K562 (cell line): Measurements from ENCODE around the gene GNA15. TPM values are rescaled to one million over a fixed set of nuclear protein-coding genes. Genes with fewer than 3 reads are reported as not detected.

Source experiments
- KLF13 ChIP-seq: fragments of 450-650 bp; IDR thresholded peaks from 2 replicates; pipeline ENCODE4 v1.6.1; 2016; ENCODE audit warnings: missing genetic modification characterization, low read depth, mild to moderate bottlenecking, missing compliant biosample characterization, moderate library complexity, borderline replicate concordance
- NFATC3 ChIP-seq: fragments of 450-650 bp; IDR thresholded peaks from 2 replicates; pipeline ENCODE4 v1.6.1; 2017; ENCODE audit warnings: mild to moderate bottlenecking
- NR3C1 ChIP-seq: sonication (generic); formaldehyde crosslinking; IDR thresholded peaks from 2 replicates; pipeline ENCODE4 v1.8.1; 2022; ENCODE audit warnings: missing genetic modification reagents
- RBM14 ChIP-seq: fragments of 200-400 bp; formaldehyde crosslinking; IDR thresholded peaks from 2 replicates; pipeline ENCODE4 v1.6.1; 2018; ENCODE audit warnings: low read depth, mild to moderate bottlenecking, low read length, moderate library complexity, borderline replicate concordance; ENCODE audit not compliant: insufficient read depth
- RCOR1 ChIP-seq, 2 experiments: IDR thresholded peaks; 2 replicates each; pipeline ENCODE4 v1.6.1; 2012; ENCODE audit warnings: low read depth in 2 of 2, low read length in 2 of 2, borderline replicate concordance in 1 of 2, improper control_type of control experiment in 1 of 2
- SMAD1 ChIP-seq: fragments of 150-350 bp; IDR thresholded peaks from 2 replicates; pipeline ENCODE4 v1.6.1; 2014; ENCODE audit warnings: low read length, low read depth; ENCODE audit not compliant: partially characterized antibody
- ZNF143 ChIP-seq: sonication (generic); formaldehyde crosslinking; IDR thresholded peaks from 2 replicates; pipeline ENCODE4 v1.9.0; 2022; ENCODE audit warnings: mild to moderate bottlenecking, missing genetic modification reagents
- ZNF146 ChIP-seq: IDR thresholded peaks from one replicate; pipeline ENCODE4 v1.6.1; 2018; ENCODE audit warnings: missing compliant biosample characterization; ENCODE audit not compliant: unreplicated experiment
- ZNF316 ChIP-seq: fragments of 450-650 bp; IDR thresholded peaks from 2 replicates; pipeline ENCODE4 v1.6.1; 2016
- ZNF77 ChIP-seq: fragments of 250-450 bp; sonication (Bioruptor Pico); IDR thresholded peaks from 2 replicates; pipeline ENCODE4 v1.5.0; 2020
- ZNF780A ChIP-seq: fragments of 250-450 bp; sonication (Bioruptor Pico); IDR thresholded peaks from 2 replicates; pipeline ENCODE4 v1.5.0; 2021; ENCODE audit warnings: mild to moderate bottlenecking
- polyA plus RNA-seq, 8 experiments: library from polyadenylated mRNA; depleted of rRNA in 4 of 8; stranded (reverse) in 5 of 8; unstranded in 3 of 8; fragments of >200 nt; fragmentation: Nextera tagmentation in 2 of 8; fragmentation: Illumina TruSeq in 1 of 8; extraction: Ambion mirVana in 2 of 8; extraction: Trizol in 1 of 8; gene quantifications; 2 replicates each; pipeline versions ENCODE4 v1.2.1 to v1.2.3, GENCODE V29; 2011 to 2014; ENCODE audit warnings: inconsistent platforms in 1 of 8, missing spikeins in 1 of 8
- total RNA-seq, 7 experiments: library from RNA; depleted of rRNA in 6 of 7; stranded (reverse); fragments of >200 nt in 6 of 7; fragmentation: Illumina TruSeq in 2 of 7; extraction: Trizol in 2 of 7; gene quantifications; 2 replicates each; pipeline versions ENCODE4 v1.2.1 to v1.2.3, GENCODE V29; 2011 to 2021; ENCODE audit warnings: low replicate concordance in 1 of 7
- TF ChIP-seq, protein P1 (sequence below), 2 experiments: IDR thresholded peaks; 2 replicates each; pipeline ENCODE4 v1.6.1; 2012; ENCODE audit warnings: improper control_type of control experiment in 2 of 2, low read depth in 2 of 2, low read length in 2 of 2, borderline replicate concordance in 1 of 2
- TF ChIP-seq, protein P2 (sequence below), 2 experiments: IDR thresholded peaks in 1 of 2; conservative IDR thresholded peaks in 1 of 2; 2 replicates each; pipeline ENCODE4 v1.6.1; 2016; ENCODE audit warnings: low read depth in 2 of 2, mild to moderate bottlenecking in 1 of 2, missing compliant biosample characterization in 1 of 2, missing genetic modification characterization in 1 of 2, moderate library complexity in 1 of 2
- TF ChIP-seq, protein P3 (sequence below), 2 experiments: IDR thresholded peaks; 2 replicates each; pipeline ENCODE4 v1.6.1; 2011; ENCODE audit warnings: borderline replicate concordance in 1 of 2, control low read depth in 1 of 2, low read depth in 1 of 2, low read length in 1 of 2, mild to moderate bottlenecking in 1 of 2, mixed read lengths in 1 of 2, moderate library complexity in 1 of 2; ENCODE audit not compliant: insufficient read depth in 1 of 2, insufficient read length in 1 of 2, poor library complexity in 1 of 2, severe bottlenecking in 1 of 2; ENCODE audit errors: extremely low read depth in 1 of 2
- TF ChIP-seq, protein P4 (sequence below): fragments of 450-650 bp; IDR thresholded peaks from 2 replicates; pipeline ENCODE4 v1.6.1; 2016; ENCODE audit warnings: missing biosample characterization, missing genetic modification characterization
- TF ChIP-seq, protein P5 (sequence below): fragments of 450-650 bp; IDR thresholded peaks from 2 replicates; pipeline ENCODE4 v1.6.1; 2016; ENCODE audit warnings: low read depth, mild to moderate bottlenecking, moderate library complexity
- TF ChIP-seq, protein P6 (sequence below): sonication (generic); formaldehyde crosslinking; IDR thresholded peaks from 2 replicates; pipeline ENCODE4 v1.9.0; 2022; ENCODE audit warnings: mild to moderate bottlenecking, missing genetic modification reagents

Gene GNA15
- total and polyA plus RNA-seq, 9 of the 15 experiments (the other 6 are each of a cell fraction or from before 2014, with no cell fraction given): 0.03 to 0.24 (median 0.11) TPM; not detected in 1

DNA sequence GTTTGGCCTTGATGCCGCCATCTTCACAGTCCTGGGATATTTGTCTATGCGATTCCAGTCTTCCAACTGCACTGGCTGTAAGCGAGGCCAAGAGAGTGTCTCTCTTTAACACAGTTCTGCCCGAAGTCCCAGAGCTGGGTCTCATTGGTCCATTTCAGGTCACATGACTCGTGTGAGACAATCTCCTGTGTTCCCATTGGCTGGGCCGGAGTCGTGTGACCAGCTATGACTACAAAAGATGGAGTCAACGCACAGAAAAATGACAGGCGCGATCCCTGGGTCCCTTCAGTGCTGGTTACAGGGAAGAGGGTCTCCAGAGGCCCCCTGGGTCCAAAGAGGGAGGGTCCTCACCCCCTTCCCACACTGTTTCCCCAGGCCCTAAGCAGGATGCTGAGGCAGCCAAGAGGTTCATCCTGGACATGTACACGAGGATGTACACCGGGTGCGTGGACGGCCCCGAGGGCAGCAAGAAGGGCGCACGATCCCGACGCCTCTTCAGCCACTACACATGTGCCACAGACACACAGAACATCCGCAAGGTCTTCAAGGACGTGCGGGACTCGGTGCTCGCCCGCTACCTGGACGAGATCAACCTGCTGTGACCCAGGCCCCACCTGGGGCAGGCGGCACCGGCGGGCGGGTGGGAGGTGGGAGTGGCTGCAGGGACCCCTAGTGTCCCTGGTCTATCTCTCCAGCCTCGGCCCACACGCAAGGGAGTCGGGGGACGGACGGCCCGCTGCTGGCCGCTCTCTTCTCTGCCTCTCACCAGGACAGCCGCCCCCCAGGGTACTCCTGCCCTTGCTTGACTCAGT, 26.8 kb downstream of the GNA15 start (continued):
- TF ChIP-seq, protein P1, sequence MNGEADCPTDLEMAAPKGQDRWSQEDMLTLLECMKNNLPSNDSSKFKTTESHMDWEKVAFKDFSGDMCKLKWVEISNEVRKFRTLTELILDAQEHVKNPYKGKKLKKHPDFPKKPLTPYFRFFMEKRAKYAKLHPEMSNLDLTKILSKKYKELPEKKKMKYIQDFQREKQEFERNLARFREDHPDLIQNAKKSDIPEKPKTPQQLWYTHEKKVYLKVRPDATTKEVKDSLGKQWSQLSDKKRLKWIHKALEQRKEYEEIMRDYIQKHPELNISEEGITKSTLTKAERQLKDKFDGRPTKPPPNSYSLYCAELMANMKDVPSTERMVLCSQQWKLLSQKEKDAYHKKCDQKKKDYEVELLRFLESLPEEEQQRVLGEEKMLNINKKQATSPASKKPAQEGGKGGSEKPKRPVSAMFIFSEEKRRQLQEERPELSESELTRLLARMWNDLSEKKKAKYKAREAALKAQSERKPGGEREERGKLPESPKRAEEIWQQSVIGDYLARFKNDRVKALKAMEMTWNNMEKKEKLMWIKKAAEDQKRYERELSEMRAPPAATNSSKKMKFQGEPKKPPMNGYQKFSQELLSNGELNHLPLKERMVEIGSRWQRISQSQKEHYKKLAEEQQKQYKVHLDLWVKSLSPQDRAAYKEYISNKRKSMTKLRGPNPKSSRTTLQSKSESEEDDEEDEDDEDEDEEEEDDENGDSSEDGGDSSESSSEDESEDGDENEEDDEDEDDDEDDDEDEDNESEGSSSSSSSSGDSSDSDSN (IDR thresholded peaks at IDR 0.05; ENCODE audit: borderline replicate concordance in 1 of 2, low read depth in 2 of 2, low read length in 2 of 2): no peak
- TF ChIP-seq, protein P2, sequence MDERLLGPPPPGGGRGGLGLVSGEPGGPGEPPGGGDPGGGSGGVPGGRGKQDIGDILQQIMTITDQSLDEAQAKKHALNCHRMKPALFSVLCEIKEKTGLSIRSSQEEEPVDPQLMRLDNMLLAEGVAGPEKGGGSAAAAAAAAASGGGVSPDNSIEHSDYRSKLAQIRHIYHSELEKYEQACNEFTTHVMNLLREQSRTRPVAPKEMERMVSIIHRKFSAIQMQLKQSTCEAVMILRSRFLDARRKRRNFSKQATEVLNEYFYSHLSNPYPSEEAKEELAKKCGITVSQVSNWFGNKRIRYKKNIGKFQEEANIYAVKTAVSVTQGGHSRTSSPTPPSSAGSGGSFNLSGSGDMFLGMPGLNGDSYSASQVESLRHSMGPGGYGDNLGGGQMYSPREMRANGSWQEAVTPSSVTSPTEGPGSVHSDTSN (CRISPR knock-in tag; IDR thresholded peaks at IDR 0.05; ENCODE audit: low read depth): no peak
- TF ChIP-seq, protein P2 (tag; conservative IDR thresholded peaks at IDR 0.05; ENCODE audit: low read depth): no peak
- TF ChIP-seq NFATC3 (no peak), NR3C1 (CRISPR knock-in tag) (no peak), RCOR1 (IDR thresholded peaks at IDR 0.05; ENCODE audit: borderline replicate concordance in 1 of 2, low read depth in 2 of 2, low read length in 2 of 2) (no peak), KLF13 (tag) (no peak), ZNF143 (CRISPR knock-in tag) (0 out of 2 replicates have a peak, but pooled peaks have one; percentile 5), ZNF146 (CRISPR knock-in tag) (peak; percentile 24), ZNF316 (no peak), ZNF780A (CRISPR knock-in tag) (no peak), RBM14 (no peak), SMAD1 (no peak), ZNF77 (CRISPR knock-in tag) (no peak)
- TF ChIP-seq, protein P3, sequence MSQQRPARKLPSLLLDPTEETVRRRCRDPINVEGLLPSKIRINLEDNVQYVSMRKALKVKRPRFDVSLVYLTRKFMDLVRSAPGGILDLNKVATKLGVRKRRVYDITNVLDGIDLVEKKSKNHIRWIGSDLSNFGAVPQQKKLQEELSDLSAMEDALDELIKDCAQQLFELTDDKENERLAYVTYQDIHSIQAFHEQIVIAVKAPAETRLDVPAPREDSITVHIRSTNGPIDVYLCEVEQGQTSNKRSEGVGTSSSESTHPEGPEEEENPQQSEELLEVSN (IDR thresholded peaks at IDR 0.05; ENCODE audit: borderline replicate concordance in 1 of 2, extremely low read depth in 1 of 2, insufficient read depth in 1 of 2, insufficient read length in 1 of 2, low read depth in 1 of 2, low read length in 1 of 2, poor library complexity in 1 of 2, severe bottlenecking in 1 of 2): peak in 1 of 2 experiments; percentile 23
- TF ChIP-seq, protein P4, sequence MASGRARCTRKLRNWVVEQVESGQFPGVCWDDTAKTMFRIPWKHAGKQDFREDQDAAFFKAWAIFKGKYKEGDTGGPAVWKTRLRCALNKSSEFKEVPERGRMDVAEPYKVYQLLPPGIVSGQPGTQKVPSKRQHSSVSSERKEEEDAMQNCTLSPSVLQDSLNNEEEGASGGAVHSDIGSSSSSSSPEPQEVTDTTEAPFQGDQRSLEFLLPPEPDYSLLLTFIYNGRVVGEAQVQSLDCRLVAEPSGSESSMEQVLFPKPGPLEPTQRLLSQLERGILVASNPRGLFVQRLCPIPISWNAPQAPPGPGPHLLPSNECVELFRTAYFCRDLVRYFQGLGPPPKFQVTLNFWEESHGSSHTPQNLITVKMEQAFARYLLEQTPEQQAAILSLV (tag): no peak
- TF ChIP-seq, protein P5, sequence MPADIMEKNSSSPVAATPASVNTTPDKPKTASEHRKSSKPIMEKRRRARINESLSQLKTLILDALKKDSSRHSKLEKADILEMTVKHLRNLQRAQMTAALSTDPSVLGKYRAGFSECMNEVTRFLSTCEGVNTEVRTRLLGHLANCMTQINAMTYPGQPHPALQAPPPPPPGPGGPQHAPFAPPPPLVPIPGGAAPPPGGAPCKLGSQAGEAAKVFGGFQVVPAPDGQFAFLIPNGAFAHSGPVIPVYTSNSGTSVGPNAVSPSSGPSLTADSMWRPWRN: no peak
- TF ChIP-seq, protein P6, sequence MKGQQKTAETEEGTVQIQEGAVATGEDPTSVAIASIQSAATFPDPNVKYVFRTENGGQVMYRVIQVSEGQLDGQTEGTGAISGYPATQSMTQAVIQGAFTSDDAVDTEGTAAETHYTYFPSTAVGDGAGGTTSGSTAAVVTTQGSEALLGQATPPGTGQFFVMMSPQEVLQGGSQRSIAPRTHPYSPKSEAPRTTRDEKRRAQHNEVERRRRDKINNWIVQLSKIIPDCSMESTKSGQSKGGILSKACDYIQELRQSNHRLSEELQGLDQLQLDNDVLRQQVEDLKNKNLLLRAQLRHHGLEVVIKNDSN (CRISPR knock-in tag): peak; percentile 90
